ENCODE results near the gene RHOT2.
A peak's percentile ranks its signal among the peaks of the same experiment; 100 is the strongest.
"Not testable (repeated sequence)": the region's sequence is repeated elsewhere in the genome, so short reads cannot be mapped to it uniquely, and the experiment has no call there.

RHOT2 gene

DNA sequence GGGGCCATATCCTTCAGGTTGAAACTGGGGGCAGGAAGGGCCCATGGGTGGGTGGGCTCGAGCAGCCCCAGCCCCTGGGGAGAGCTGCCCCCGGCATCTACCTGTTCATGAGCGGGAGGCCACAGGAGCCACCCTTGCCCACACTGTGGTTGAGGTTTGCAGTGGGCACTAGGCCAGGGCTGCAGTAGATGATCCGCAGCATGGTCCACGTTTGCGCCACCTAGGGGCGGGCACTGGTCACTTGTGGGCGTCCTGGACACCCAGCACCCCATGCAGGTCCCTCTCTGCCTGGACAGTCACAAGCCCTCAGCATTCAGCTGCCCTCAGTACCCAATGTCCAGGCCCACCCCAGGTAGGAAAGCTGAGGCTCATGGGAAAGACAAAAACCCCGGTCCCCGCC is 18.0 kb downstream of the RHOT2 start:
- TF ChIP-seq, protein P1, sequence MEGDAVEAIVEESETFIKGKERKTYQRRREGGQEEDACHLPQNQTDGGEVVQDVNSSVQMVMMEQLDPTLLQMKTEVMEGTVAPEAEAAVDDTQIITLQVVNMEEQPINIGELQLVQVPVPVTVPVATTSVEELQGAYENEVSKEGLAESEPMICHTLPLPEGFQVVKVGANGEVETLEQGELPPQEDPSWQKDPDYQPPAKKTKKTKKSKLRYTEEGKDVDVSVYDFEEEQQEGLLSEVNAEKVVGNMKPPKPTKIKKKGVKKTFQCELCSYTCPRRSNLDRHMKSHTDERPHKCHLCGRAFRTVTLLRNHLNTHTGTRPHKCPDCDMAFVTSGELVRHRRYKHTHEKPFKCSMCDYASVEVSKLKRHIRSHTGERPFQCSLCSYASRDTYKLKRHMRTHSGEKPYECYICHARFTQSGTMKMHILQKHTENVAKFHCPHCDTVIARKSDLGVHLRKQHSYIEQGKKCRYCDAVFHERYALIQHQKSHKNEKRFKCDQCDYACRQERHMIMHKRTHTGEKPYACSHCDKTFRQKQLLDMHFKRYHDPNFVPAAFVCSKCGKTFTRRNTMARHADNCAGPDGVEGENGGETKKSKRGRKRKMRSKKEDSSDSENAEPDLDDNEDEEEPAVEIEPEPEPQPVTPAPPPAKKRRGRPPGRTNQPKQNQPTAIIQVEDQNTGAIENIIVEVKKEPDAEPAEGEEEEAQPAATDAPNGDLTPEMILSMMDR (IDR thresholded peaks at IDR 0.05; ENCODE audit: control insufficient read depth, insufficient read depth, low read depth, low read length, missing control alignments): peak; percentile 71
- no peak overlapping the region for H3K4me3 ChIP-seq (ENCODE audit: control insufficient read depth, low read depth, low read length)
- no peak for DNase-seq (ENCODE audit: low read depth)

DNA sequence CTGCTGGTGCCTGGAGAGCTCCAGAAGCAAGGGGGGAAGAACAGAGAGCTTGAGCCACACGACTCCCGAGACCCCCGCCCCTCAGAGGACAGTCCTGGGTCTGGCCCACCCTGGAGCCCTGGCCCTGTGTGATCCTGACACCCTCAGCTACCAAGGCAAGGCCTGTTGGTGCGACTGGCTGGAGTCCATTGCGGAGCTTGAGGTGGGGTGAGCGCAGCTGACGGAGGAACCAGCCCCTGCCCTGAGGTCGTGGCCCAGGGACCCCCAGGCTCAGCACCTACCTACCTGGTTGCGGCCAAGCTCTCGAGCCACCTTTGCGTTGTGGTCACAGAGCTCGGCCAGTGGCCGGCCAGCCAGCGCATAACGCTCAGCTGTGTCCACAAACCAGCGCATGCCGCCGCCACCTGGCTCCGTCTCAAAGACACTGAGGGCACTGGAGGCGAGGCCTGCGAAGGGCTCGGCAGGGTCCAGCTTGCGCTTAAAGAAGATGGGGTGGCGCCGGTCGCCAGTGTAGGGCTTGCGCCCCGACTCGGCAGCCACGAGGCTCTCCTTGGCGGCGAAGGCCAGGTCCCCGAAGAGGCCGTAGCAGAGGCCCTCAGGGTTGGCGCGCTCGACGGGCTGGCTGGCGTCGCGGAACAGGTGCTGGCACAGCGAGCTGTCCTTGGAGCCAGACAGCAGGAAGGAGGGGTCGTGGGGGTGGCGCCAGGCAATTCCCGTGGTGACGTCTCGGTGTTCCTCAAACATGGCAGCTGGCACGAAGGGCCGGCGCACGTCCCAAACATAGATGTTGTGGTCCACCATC is 18.7 kb downstream of the RHOT2 start:
- H3K4me3 ChIP-seq (ENCODE audit: control insufficient read depth, low read depth, low read length): no peak overlapping the region
- DNase-seq (ENCODE audit: low read depth): no peak
- TF ChIP-seq, protein P1 (IDR thresholded peaks at IDR 0.05; ENCODE audit: control insufficient read depth, insufficient read depth, low read depth, low read length, missing control alignments): no peak

DNA sequence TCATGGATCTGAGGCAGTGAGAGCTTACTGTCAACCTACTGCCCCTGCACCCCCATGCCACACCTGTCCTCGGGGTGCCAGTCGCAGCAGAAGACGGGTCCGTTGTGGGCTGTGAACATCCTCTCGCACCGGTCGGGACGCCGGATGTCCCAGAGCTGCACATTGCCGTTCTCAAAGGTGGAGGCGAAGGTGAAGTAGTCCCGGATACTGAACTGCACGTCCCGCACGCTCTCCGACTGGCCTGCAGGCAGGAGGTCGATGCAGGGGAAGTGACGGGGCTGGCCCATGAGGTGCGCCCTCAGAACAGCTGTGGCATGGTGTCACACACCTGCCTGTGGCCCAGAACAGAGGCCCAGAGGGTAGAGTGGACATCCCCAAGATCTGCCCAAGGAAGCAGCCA is 19.6 kb downstream of the RHOT2 start:
- TF ChIP-seq, protein P1 (IDR thresholded peaks at IDR 0.05; ENCODE audit: control insufficient read depth, insufficient read depth, low read depth, low read length, missing control alignments): no peak
- no peak overlapping the region for H3K4me3 ChIP-seq (ENCODE audit: control insufficient read depth, low read depth, low read length)
- no peak for DNase-seq (ENCODE audit: low read depth)

DNA sequence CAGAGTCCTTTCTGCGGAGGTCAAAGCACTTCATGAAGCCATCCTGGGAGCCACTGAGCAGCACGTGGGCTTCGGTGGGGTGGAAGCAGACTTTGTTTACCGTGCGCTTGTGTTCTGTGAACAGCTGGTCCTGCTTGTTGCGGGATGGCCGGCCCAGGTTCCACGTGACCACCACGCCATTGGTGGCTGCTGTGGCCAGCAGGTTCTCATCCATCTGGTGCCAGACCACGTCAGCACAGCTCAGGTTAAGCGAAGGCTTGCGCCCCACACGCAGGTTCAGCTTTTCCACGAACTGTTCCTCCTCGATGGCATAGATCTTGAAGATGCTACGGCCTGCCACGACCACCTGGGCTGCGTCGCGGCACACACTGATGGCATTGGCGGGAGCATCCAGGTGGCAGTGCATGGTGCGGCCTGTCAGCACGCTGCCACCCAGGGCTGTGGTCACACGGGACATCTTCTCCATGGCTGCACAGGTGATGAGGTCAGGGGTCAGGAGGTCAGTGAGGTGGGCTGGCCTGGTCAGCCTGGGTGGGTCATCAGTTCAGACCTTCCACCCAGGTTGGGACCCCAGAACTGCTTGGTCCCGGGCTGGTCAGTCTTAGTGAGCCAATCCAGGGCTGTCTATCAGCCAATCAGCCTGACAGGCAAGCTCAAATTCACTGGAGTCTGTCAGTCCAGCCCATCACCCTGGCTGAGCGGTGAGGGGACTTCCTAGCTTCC is 21.4 kb downstream of the RHOT2 start:
- DNase-seq (ENCODE audit: low read depth): no peak
- peak overlapping the region; percentile 96 for H3K4me3 ChIP-seq (ENCODE audit: control insufficient read depth, low read depth, low read length)
- TF ChIP-seq, protein P1 (IDR thresholded peaks at IDR 0.05; ENCODE audit: control insufficient read depth, insufficient read depth, low read depth, low read length, missing control alignments): no peak

DNA sequence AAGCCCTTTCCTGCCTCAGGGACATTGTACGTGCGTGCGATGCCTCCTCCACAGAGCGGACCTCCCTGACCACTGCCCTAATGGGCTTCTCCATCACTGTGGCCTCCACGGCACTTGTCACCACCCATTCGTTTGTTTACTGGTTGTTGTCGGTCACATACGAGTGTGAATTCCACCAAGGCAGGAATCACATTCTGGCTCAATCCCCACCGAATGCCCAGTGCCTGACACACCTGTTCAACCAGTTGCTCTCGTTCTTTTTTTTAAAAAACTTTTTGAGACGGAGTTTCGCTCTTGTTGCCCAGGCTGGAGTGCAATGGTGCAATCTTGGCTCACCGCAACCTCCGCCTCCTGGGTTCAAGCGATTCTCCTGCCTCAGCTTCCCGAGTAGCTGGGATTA is 23.3 kb downstream of the RHOT2 start:
- DNase-seq (ENCODE audit: low read depth); H3K4me3 ChIP-seq (ENCODE audit: control insufficient read depth, low read depth, low read length): not testable (repeated sequence)

DNA sequence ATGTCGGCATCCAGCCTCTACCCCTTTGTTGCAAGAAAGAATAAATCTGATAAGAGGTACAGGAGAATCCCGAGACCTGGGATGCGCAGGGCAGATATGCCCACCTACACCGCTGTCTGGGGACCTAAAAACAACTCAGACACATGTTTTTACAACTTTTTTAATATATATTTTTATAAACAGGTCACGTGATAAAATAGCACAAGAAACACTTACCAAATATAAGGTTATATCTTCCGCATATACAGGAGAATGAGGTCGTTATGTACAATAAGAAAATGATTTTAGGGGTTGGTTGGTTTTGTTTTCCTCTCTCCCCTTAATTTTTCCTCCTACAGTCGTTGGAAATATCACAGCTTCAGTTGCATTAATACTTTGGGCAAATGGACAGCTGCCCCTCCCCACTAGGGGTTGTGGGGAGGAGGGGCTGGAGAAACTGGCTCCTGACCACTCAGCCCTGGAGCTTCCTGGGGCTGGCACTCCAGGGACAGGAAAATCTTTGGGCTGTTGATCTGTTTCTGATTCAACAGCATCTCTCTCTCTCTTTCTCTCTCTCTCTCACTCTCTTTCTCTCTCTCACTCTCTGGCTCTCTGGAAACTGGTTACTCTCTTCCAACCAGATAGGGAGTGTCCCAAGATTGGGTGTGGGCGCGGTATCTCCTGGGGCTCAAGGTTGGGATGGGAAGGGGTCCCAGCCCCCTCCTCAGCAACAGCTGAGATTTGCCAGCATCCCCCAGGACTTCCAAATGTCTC is 24.6 kb downstream of the RHOT2 start:
- DNase-seq (ENCODE audit: low read depth): no peak
- TF ChIP-seq, protein P1 (IDR thresholded peaks at IDR 0.05; ENCODE audit: control insufficient read depth, insufficient read depth, low read depth, low read length, missing control alignments): no peak
- no peak overlapping the region for H3K4me3 ChIP-seq (ENCODE audit: control insufficient read depth, low read depth, low read length)
